GM18861 (cell line): ENCODE measurements around the gene MAT2A.
"Not testable (repeated sequence)": the region's sequence is repeated elsewhere in the genome, so short reads cannot be mapped to it uniquely, and the experiment has no call there.

Experiments used
- ATAC-seq: cut with Tn5 transposase; IDR thresholded peaks from one replicate; pipeline ENCODE4 v1.9.1; 2021; ENCODE audit not compliant: unreplicated experiment

The MAT2A gene

GRCh38 chr2:85578243-85579180, 39.5 kb downstream of the MAT2A start:
- ATAC-seq: no peak

- ATAC-seq: no peak
Observed at GRCh38 chr2:85579266-85579935, 40.4 kb downstream of the MAT2A start.

DNA sequence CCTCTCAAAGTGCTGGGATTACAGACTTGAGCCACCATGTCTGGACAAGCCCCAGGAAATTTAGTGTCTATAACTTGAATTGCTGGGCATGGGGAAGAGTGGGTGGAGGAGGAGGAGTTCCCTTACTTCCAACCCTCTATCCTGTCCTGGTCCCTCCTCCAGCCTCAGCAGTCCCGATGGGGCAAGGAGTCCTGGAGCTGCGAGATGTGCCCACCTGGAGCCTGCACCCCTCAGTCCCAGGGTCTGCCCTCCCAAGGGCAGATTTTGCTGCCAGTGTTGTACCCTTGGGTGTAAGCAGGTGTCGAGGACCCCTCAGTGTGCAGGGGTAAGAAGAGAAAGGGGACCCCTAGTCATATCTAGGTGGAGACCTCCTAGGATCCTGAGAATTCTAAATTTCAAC, 41.2 kb downstream of the MAT2A start:
- ATAC-seq: no peak

DNA sequence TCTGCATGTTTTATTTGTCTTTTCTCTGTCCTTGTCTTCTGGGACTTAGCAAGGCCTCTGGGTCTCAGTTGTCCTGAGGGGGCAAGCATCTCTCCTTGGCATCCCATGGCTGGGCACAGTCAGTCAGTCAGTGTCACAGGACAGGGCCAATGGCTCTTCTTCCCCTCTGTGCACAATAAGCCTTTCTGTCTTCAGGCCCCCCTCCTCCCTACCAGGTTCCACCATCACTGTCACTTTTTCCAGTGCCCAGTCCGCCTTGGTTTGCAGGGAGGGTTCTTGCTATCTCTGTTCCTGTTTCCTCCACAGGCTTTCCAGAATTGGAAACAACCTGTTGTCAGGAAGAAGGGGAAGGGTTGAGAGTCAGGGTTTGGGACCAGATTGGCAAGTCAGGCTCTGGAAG, 43.5 kb downstream of the MAT2A start:
- ATAC-seq: no peak

- peak; percentile 45 for ATAC-seq
Observed at GRCh38 chr2:85583667-85584353, 44.8 kb downstream of the MAT2A start.

DNA sequence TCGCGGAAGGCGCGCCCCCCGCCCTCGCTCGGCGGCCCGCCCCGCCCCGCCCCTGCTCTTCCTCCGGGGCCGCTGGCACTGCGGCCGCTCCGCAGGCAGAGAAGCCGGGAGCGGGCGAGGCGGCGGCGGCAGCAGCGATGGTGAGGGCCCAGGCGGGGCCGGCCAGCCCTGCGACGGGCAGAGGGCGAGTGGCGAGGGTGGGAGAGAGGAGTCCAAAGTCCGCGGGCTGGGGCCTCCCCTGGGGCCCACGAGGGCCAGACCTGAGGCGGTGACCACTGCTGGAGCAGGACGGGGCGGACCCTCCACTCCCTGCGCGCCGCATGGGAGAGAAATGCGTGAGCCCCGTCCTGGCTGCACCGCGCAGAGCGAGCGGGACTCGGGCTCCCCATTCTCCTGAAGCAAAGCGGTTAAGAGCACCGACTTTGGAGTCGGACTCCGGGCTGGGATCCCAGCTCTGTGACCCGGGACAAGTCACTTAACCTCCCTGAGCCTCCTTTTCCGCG, 45.4 kb downstream of the MAT2A start, which contains the start of gene VAMP5:
VAMP5 (plus strand) TSS at position 78 of the 503 bp plus-strand sequence; CDS start at position 138, 60 bp downstream.
- ATAC-seq: peak; percentile 12

GRCh38 chr2:85584857-85585780, 46.2 kb downstream of the MAT2A start:
- peak; percentile 37 for ATAC-seq

DNA sequence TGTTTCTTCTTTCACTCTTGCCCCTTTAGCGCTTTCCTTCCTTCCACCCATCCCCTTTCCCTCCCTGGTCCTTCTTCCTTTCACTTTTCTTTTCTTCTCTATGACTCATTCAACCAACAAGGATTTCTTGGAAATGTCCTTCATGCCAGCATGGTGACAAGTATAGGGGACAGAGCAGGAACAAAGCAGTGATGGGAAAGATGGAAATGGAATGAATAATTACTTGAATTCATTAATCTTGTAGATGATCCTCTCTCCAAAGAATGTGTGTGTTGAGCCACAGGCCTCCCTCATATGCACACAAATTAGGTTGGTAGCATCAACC, 46.8 kb downstream of the MAT2A start:
- ATAC-seq: no peak

DNA sequence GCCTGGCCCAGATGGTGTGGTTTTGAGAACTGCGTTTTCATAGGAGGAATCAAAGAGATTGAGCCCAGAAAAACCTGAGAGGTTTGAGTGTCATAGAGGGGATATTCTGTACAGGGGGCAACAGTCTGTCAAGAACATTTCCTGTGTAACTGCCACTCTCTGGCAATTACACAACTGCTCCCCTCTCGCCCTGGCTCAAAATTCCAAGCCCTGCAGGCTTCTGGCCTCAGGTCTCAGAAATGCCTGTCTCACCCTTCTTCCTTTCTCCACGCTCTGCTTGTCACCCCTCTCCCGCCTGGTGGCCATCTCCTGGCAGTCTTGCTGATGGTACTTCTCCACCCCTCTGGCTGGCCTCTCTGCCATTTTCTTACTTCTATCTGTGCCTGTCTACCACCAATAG, 49.3 kb downstream of the MAT2A start:
- ATAC-seq: no peak

GRCh38 chr2:85588645-85589044, 49.7 kb downstream of the MAT2A start:
- no peak for ATAC-seq

GRCh38 chr2:85589181-85589580, 50.2 kb downstream of the MAT2A start:
- no peak for ATAC-seq

- ATAC-seq: no peak
Observed at GRCh38 chr2:85589982-85590791, 51.2 kb downstream of the MAT2A start.

DNA sequence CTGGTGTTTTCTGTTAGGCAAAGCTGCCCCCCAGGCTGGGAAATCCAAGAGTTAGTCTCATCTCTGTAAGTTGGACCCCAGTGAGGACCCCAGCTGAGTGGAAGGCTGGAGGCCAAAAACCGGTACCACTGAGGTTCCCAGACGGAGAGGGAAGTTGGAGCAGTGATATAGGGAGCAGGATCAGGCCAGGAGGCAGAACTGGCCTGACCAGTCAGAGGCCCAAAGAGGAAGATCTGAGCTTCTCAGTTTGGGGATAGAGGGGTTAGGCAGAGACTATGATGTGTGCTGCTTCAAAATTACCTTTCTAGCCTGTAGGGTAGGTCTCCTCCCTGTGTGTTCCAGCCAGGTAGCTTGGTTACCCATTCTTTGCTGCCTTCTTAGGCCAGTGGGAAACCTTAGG, 52.0 kb downstream of the MAT2A start:
- ATAC-seq: no peak

- ATAC-seq: no peak
Observed at GRCh38 chr2:85591563-85591962, 52.6 kb downstream of the MAT2A start.

GRCh38 chr2:85592299-85592698, 53.3 kb downstream of the MAT2A start:
- not testable (repeated sequence) for ATAC-seq

DNA sequence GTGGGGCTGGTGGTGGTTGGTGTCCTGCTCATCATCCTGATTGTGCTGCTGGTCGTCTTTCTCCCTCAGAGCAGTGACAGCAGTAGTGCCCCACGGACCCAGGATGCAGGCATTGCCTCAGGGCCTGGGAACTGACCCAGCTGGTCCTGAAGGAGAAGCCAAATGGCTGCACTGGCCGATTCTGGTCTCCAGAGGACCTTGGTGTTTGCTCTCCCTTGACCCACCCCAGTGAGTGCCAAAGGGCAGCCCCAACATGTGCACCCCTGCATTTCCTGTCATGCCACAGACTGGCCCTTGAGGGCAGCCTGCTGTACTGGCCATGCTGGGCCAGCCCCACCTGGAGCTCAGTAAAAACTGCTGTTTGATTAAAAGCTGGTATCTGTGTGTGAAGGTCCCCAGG, 54.1 kb downstream of the MAT2A start:
- no peak for ATAC-seq
